Measurements from ENCODE around the gene DAB1. TPM values are rescaled to one million over a fixed set of nuclear protein-coding genes. Genes with fewer than 3 reads are reported as not detected.

DAB1 gene
- total and polyA plus RNA-seq, 10 of the 15 experiments (the other 5 are each of a cell fraction or from before 2014, with no cell fraction given): 0.02 to 0.10 (median 0.03) TPM; not detected in 5

DNA sequence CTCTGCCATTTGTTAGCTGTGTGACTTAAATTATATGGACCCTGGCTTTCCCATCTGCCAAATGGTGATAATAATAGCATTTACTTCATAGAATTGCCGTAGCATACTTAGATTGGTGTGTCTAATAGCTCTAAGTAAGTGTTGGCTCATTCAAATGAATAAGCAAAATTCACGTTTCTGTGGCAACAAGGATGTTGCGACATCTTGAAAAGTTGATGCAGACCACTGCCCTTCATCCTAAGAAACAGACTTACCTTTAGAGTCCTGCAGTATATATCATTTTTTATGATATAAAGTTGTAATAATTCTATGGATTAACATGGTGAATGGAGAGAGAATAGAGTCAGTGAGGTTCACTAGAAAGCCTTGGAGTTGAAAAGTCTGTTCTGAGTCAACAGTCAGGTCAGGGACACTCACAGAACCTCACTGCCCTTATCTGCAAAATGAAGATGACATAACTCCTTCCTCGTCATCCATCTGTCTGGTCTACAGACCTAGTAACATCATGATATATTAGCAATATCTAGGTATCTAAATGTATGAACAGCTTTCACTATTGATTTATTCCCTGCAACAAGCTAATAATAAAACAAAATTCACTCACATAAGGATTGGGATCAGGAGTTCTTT is 290.8 kb downstream of the DAB1 start:
- H3K4me1 ChIP-seq (ENCODE audit: control insufficient read depth, insufficient read depth, low read length): no peaks in the 10 kb centered on the region
- H2AFZ ChIP-seq (ENCODE audit: control insufficient read depth, low read depth, low read length): no peak overlapping the region
- H3K9ac ChIP-seq (ENCODE audit: control insufficient read depth, insufficient read depth, low read length): no peak overlapping the region
- no peak for TF ChIP-seq LARP7 (IDR thresholded peaks at IDR 0.05)
- TF ChIP-seq SUPT20H (IDR thresholded peaks at IDR 0.05; ENCODE audit: borderline replicate concordance, control insufficient read depth, low read depth, low read length): no peak
- no peak for TF ChIP-seq MYC (IDR thresholded peaks at IDR 0.05; ENCODE audit: insufficient read depth, insufficient read length, insufficient replicate concordance, low read length, severe bottlenecking)
- TF ChIP-seq, protein P1, sequence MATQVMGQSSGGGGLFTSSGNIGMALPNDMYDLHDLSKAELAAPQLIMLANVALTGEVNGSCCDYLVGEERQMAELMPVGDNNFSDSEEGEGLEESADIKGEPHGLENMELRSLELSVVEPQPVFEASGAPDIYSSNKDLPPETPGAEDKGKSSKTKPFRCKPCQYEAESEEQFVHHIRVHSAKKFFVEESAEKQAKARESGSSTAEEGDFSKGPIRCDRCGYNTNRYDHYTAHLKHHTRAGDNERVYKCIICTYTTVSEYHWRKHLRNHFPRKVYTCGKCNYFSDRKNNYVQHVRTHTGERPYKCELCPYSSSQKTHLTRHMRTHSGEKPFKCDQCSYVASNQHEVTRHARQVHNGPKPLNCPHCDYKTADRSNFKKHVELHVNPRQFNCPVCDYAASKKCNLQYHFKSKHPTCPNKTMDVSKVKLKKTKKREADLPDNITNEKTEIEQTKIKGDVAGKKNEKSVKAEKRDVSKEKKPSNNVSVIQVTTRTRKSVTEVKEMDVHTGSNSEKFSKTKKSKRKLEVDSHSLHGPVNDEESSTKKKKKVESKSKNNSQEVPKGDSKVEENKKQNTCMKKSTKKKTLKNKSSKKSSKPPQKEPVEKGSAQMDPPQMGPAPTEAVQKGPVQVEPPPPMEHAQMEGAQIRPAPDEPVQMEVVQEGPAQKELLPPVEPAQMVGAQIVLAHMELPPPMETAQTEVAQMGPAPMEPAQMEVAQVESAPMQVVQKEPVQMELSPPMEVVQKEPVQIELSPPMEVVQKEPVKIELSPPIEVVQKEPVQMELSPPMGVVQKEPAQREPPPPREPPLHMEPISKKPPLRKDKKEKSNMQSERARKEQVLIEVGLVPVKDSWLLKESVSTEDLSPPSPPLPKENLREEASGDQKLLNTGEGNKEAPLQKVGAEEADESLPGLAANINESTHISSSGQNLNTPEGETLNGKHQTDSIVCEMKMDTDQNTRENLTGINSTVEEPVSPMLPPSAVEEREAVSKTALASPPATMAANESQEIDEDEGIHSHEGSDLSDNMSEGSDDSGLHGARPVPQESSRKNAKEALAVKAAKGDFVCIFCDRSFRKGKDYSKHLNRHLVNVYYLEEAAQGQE (IDR thresholded peaks at IDR 0.05; ENCODE audit: low read depth, low read length): no peak
- no peak for TF ChIP-seq BRCA1 (IDR thresholded peaks at IDR 0.05; ENCODE audit: low read depth, low read length)
- TF ChIP-seq IRF5 (IDR thresholded peaks at IDR 0.05; ENCODE audit: borderline replicate concordance): no peak
- TF ChIP-seq, protein P2, sequence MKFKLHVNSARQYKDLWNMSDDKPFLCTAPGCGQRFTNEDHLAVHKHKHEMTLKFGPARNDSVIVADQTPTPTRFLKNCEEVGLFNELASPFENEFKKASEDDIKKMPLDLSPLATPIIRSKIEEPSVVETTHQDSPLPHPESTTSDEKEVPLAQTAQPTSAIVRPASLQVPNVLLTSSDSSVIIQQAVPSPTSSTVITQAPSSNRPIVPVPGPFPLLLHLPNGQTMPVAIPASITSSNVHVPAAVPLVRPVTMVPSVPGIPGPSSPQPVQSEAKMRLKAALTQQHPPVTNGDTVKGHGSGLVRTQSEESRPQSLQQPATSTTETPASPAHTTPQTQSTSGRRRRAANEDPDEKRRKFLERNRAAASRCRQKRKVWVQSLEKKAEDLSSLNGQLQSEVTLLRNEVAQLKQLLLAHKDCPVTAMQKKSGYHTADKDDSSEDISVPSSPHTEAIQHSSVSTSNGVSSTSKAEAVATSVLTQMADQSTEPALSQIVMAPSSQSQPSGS (IDR thresholded peaks at IDR 0.05; ENCODE audit: low read length): no peak
- TF ChIP-seq, protein P3, sequence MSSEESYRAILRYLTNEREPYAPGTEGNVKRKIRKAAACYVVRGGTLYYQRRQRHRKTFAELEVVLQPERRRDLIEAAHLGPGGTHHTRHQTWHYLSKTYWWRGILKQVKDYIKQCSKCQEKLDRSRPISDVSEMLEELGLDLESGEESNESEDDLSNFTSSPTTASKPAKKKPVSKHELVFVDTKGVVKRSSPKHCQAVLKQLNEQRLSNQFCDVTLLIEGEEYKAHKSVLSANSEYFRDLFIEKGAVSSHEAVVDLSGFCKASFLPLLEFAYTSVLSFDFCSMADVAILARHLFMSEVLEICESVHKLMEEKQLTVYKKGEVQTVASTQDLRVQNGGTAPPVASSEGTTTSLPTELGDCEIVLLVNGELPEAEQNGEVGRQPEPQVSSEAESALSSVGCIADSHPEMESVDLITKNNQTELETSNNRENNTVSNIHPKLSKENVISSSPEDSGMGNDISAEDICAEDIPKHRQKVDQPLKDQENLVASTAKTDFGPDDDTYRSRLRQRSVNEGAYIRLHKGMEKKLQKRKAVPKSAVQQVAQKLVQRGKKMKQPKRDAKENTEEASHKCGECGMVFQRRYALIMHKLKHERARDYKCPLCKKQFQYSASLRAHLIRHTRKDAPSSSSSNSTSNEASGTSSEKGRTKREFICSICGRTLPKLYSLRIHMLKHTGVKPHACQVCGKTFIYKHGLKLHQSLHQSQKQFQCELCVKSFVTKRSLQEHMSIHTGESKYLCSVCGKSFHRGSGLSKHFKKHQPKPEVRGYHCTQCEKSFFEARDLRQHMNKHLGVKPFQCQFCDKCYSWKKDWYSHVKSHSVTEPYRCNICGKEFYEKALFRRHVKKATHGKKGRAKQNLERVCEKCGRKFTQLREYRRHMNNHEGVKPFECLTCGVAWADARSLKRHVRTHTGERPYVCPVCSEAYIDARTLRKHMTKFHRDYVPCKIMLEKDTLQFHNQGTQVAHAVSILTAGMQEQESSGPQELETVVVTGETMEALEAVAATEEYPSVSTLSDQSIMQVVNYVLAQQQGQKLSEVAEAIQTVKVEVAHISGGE (CRISPR knock-in tag; IDR thresholded peaks at IDR 0.05): no peak
- TF ChIP-seq TARDBP (IDR thresholded peaks at IDR 0.05; ENCODE audit: borderline replicate concordance): no peak
- no peak for TF ChIP-seq TCF7 (IDR thresholded peaks at IDR 0.05; ENCODE audit: borderline replicate concordance)
- TF ChIP-seq HDAC2 (IDR thresholded peaks at IDR 0.05): no peak
- no peak overlapping the region for H3K27ac ChIP-seq (ENCODE audit: control insufficient read depth, insufficient read depth)
- H3K4me2 ChIP-seq (ENCODE audit: control insufficient read depth, insufficient read depth): no peak overlapping the region
- DNase-seq (ENCODE audit: low read depth, low spot score) (no peak), ATAC-seq (0 out of 3 replicates have a peak, but pooled peaks have one; percentile 20), FAIRE-seq (no peak)
- no peaks in the 10 kb centered on the region for H3K9me3 ChIP-seq (replicated peaks; ENCODE audit: control insufficient read depth, insufficient read depth, low read length)
- no peaks in the 10 kb centered on the region for H3K79me2 ChIP-seq (ENCODE audit: control insufficient read depth, insufficient read depth, low read length)
- no peaks in the 10 kb centered on the region for H4K20me1 ChIP-seq (ENCODE audit: control insufficient read depth, insufficient read depth)
- ChIA-PET SMC1A (ENCODE audit: uncharacterized antibody, unreplicated experiment) (interaction anchor here (1.0 to 1.1 kb wide), 2 partner anchors 7 to 8 kb away, joined by 3 to 4 read pairs; no protein-coding TSS in a partner anchor), POLR2A (no interaction called here), RAD21 (ENCODE audit: unreplicated experiment) (no interaction called here), CTCF (interaction anchor here (1.2 kb wide), 1 partner anchor 1030 kb away, joined by 4 read pairs; no protein-coding TSS in a partner anchor)
- peaks cover 0 to 3% of the 10 kb centered on the region in 2 experiments; a peak in 1 of 4 replicates for H3K27me3 ChIP-seq (replicated peaks in 1 of 2; ENCODE audit: control insufficient read depth in 2 of 2, insufficient read depth in 2 of 2, low read length in 1 of 2)
- H3K4me3 ChIP-seq: no peak overlapping the region
- no peaks in the 10 kb centered on the region for H3K36me3 ChIP-seq (ENCODE audit: control insufficient read depth in 2 of 2, insufficient read depth in 2 of 2, low read length in 1 of 2)
- intact Hi-C loops (cut with micrococcal nuclease; ENCODE audit: unreplicated experiment) (no loop called here), in situ Hi-C loops (cut with MboI) (no loop called here)
- WGBS (ENCODE audit: insufficient coverage, insufficient replicate concordance, low lambda C conversion rate, missing lambda C conversion rate): 24% methylated on average over 4 of the region's 4 CpGs
- BruUV-seq (replicated peaks): no TSS peak
